Esophagus (tissue), 2 donors: ENCODE measurements around the gene HTR7. TPM values are rescaled to one million over a fixed set of nuclear protein-coding genes. Genes with fewer than 3 reads are reported as not detected.

Experiments used
- H3K27ac ChIP-seq, 2 donors: one replicate each; pipeline ENCODE4 v1.5.1; 2013; ENCODE audit warnings: low read depth in 2 of 2, mild to moderate bottlenecking in 2 of 2, inconsistent platforms in 1 of 2, low read length in 1 of 2, moderate library complexity in 1 of 2
- H3K27me3 ChIP-seq, 2 donors: one replicate each; pipeline ENCODE4 v1.6.1; 2013; ENCODE audit warnings: low read length in 2 of 2, control low read depth in 1 of 2, mild to moderate bottlenecking in 1 of 2; ENCODE audit not compliant: insufficient read depth in 2 of 2, control insufficient read depth in 1 of 2
- H3K36me3 ChIP-seq, 2 donors: one replicate each; pipeline ENCODE4 v1.6.1; 2013; ENCODE audit warnings: low read length in 1 of 2; ENCODE audit not compliant: control insufficient read depth in 2 of 2, insufficient read depth in 2 of 2
- H3K4me1 ChIP-seq, 2 donors: one replicate each; pipeline ENCODE4 v1.6.1; 2013; ENCODE audit warnings: low read length in 1 of 2; ENCODE audit not compliant: control insufficient read depth in 2 of 2, insufficient read depth in 2 of 2
- H3K4me3 ChIP-seq, 2 donors: one replicate each; pipeline ENCODE4 v1.5.1; 2013; ENCODE audit warnings: low read length in 2 of 2, mild to moderate bottlenecking in 2 of 2, low read depth in 1 of 2, moderate library complexity in 1 of 2
- H3K9me3 ChIP-seq, 2 donors: one replicate each; pipeline ENCODE4 v1.6.1; 2013; ENCODE audit warnings: mild to moderate bottlenecking in 2 of 2, low read depth in 1 of 2, low read length in 1 of 2, moderate library complexity in 1 of 2; ENCODE audit not compliant: control insufficient read depth in 2 of 2, insufficient read depth in 1 of 2
- WGBS, 2 donors: extraction: QIAGEN DNeasy Blood & Tissue Kit; methylation state at CpG; one replicate each; pipeline ENCODE4 v1.1.7; 2013; 5-methylcytosine and 5-hydroxymethylcytosine counted together
- polyA plus RNA-seq, 2 donors: library from polyadenylated mRNA; stranded (reverse); fragments of 200-250 nt; gene quantifications; one replicate each; pipeline ENCODE4 v1.2.3, GENCODE V29; 2013
- donor health status: healthy with polysubstance abuse.
- donor health status: Bipolar disorder and iron deficiency.

HTR7 gene
- polyA plus RNA-seq, 2 donors: 0.10 to 0.21 TPM

DNA sequence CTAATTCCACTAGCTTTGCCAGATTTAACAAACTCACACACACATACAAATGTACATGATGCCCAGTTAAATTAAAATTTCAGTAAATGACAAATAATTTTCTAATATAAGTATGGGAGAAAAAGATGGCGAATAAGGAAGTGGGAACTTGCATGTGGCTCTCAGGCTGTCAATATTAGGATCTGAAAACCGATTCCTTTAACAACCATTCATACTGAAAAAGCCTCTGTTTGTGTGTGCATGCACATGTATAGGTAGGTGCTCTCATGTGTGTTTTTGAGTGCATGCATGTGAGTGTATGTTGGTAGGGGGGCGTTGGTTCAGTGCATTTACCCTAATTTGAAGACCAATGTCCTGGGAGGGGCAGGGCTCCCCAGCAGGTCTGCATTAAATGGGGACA, 125.3 kb downstream of the HTR7 start:
- 77 to 86% methylated on average over 3 of the region's 3 CpGs for WGBS, 2 donors
- Histone ChIP-seq H3K27ac (no peak overlapping the region), H3K4me1 (no peaks in the 10 kb centered on the region), H3K9me3 (no peaks in the 10 kb centered on the region), H3K27me3 (no peaks in the 10 kb centered on the region), H3K4me3 (no peak overlapping the region), H3K36me3 (no peaks in the 10 kb centered on the region)

DNA sequence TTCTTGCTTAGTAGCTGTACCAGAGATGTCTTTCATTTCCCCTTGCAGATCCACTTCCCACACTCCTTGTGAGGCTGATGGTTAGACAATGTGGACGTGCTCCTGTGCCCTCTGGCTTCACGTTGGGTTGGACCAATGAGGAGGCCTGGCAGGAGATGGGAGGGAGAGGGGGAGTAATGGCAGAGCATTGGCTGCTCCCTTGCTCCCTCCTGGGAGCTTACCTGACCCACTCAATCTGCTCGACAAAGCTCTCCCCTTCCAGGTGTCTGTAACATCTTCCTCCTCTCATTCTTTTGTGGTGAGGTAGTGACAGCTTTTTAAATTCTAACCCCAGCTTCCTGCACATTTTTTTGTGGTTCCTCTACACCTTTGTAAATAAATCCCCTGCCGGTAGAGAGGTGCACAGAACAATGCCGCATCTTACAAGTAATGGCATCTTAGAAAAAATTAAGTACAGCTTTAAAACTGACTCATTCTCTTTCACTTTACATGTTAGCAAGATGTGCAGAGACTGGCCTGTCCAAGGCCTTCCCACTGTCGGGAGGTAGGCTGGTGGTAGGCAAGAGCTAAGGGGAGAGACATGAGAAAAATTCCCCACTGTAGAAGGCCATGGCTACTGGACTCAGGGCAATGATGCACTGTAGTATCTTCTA, 134.3 kb downstream of the HTR7 start:
- Histone ChIP-seq H3K4me3 (no peak overlapping the region), H3K27ac (no peak overlapping the region), H3K36me3 (no peaks in the 10 kb centered on the region), H3K27me3 (no peaks in the 10 kb centered on the region), H3K4me1 (no peaks in the 10 kb centered on the region), H3K9me3 (no peaks in the 10 kb centered on the region)
- 30% methylated on average over 6 of the region's 6 CpGs for WGBS, 2 donors

DNA sequence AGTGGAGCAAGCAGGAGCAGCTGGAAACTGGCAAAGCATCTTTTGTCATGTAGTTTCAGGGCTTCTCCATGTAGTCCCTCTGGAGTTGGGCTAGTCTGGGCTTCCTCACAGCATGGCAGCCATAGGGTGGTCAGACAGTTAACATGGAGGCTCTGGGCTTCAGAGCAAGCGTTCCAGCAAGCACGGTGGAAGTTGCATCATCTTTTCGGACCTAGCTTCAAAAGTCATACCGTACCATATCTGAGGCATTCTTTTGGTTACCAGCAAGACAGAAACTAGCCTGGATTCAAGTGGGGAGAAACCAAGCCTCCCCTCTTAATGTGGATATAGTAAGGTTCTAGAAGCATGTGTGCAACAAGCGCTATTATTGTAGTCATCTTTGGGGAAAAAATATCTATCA, 135.0 kb downstream of the HTR7 start:
- Histone ChIP-seq H3K36me3 (no peaks in the 10 kb centered on the region), H3K27me3 (no peaks in the 10 kb centered on the region), H3K4me1 (no peaks in the 10 kb centered on the region), H3K9me3 (no peaks in the 10 kb centered on the region), H3K4me3 (no peak overlapping the region), H3K27ac (no peak overlapping the region)
- 94 to 96% methylated on average over 5 of the region's 5 CpGs for WGBS, 2 donors

DNA sequence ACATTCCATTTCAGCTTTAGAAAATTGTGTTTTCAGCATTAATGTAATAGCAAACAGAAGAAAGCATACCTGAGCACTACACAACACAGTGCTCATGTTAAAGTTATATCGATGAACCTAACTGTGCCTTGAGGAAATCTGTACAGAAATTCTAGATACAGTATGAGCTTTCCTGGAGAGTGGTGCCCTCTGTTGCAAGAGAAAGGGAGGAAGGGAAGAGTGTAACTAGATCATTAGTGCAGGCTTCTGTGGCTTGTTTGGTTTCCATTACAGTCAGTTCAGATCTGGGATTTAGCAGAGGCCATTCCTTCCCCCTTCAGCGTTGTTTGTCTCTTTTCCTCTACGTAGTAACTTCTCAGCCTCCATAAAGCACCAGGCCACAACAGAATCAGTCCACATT, 139.7 kb downstream of the HTR7 start:
- Histone ChIP-seq H3K4me1 (no peaks in the 10 kb centered on the region), H3K27me3 (no peaks in the 10 kb centered on the region), H3K36me3 (no peaks in the 10 kb centered on the region), H3K27ac (no peak overlapping the region), H3K4me3 (no peak overlapping the region), H3K9me3 (no peaks in the 10 kb centered on the region)
- WGBS, 2 donors: 61 to 75% methylated on average over 3 of the region's 3 CpGs

DNA sequence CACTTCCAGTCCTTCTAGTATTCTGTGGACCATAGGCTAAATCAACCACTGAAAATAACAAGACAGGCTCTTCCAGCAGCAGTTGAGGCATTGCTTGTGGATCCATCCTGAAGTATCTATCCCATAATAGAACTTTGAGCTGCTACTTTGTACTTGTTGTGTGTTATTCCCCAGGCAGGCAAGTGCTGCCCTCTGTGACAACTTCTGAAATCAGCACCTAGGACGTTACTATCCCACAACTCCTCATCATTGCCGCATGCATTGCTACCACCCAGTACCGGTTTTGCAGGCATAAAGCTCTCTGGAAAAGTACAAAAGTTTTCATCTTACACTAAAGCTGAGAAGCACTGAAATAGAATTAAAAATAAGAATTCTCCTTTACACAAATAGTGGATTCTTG, 145.3 kb downstream of the HTR7 start:
- no peak overlapping the region for H3K4me3 ChIP-seq
- H3K9me3 ChIP-seq: no peaks in the 10 kb centered on the region
- no peaks in the 10 kb centered on the region for H3K36me3 ChIP-seq
- H3K4me1 ChIP-seq: no peaks in the 10 kb centered on the region
- no peak overlapping the region for H3K27ac ChIP-seq
- 53 to 80% methylated on average over 3 of the region's 3 CpGs for WGBS, 2 donors
- no peaks in the 10 kb centered on the region for H3K27me3 ChIP-seq

DNA sequence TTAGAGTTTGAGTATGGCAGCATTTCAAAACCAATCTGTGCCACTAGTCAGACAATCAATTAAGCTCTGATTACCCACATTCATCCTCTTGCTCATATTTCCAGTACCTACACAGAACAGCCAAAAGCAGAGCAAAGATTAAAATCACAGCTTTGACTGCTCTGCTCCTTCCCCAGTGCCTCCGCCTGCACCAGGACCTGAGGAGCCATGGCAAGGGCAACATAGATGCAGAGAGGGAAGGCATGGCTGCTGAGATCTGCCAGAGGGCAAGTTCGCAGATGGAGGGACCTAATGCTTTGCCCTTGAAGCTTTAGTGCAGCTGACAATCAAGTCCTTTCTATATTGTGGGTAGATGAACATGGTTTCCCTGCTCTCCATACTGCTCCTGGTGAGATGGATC, 148.1 kb downstream of the HTR7 start:
- 86 to 89% methylated on average over 2 of the region's 2 CpGs for WGBS, 2 donors
- no peak overlapping the region for H3K4me3 ChIP-seq
- no peaks in the 10 kb centered on the region for H3K4me1 ChIP-seq
- no peaks in the 10 kb centered on the region for H3K27me3 ChIP-seq
- H3K27ac ChIP-seq: no peak overlapping the region
- H3K9me3 ChIP-seq: no peaks in the 10 kb centered on the region
- no peaks in the 10 kb centered on the region for H3K36me3 ChIP-seq

DNA sequence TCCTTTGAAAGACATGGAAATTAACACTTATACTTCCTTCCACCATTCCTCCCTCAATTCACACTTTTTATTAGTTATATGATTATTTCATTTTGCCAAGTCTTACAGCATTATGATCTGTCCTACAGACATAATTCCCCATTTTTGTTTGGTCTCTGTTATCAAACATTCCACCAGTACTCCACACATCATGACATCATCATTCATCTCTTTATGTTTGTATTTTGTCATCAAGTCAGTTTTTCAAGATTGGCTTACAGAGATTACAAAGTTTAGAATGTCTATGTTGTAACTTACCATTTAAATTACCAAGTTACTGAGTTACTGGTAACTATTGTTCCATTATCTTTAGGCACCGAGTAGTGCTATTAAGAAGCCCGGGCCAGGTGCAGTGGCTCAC, 150.2 kb downstream of the HTR7 start:
- H3K27me3 ChIP-seq: no peaks in the 10 kb centered on the region
- H3K4me1 ChIP-seq: no peaks in the 10 kb centered on the region
- H3K27ac ChIP-seq: no peak overlapping the region
- H3K9me3 ChIP-seq: no peaks in the 10 kb centered on the region
- no peaks in the 10 kb centered on the region for H3K36me3 ChIP-seq
- WGBS, 2 donors: 64 to 81% methylated on average over 2 of the region's 2 CpGs
- H3K4me3 ChIP-seq: no peak overlapping the region

DNA sequence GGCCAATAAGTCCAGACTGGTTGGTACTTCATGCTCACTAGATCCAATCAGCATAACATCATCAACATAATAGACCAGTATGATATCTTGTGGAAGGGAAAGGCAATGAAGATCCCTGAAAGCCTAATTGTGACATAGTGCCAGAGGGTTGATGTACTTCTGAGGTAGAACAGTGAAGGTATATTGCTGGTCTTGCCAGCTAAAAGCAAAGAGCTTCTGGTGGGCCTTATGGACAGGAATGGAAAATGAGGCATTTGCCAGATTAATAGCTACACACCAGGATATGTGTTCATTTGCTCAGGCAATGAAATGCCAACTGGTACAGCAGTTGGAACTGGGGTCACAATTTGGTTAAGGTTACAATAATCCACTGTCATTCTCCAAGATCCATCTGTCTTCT, 156.4 kb downstream of the HTR7 start:
- Histone ChIP-seq H3K27ac (no peak overlapping the region), H3K4me1 (peaks cover 0 to 3% of the 10 kb centered on the region in 2 donors), H3K4me3 (no peak overlapping the region), H3K9me3 (no peaks in the 10 kb centered on the region), H3K36me3 (no peaks in the 10 kb centered on the region), H3K27me3 (no peaks in the 10 kb centered on the region)

DNA sequence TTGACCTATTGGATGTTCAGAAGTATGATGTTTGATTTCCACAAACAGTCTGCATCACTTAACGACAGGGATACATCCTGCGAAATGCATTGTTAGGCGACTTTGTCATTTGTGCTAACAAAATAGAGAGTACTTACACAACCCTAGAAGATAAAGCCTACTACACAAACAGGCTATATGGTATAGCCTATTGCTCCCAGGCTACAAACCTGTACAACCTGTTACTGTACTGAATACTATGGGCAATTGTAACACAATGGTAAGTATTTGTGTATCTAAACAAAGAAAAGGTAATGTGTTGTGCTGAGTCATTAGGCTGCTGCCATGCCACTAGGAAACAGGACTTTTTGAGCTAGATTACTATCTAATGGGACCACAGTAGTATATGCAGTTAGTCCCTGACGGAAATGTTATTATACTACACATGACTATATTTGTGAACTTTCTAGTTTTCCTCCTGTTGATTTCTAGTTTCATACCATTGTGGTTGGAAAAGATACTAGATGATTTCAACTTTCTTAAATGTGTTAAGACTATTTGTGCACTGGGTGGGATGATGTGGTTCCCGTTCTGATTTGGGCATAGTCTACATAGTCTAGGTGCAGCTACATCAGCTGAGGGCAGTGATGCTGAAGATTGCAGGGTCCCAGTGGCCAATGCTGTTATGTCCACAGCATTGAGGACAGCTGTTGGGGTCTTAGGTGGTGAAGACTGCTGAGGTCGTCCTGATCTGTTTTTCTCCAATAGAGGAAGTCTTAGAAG, 161.7 kb downstream of the HTR7 start:
- Histone ChIP-seq H3K27ac (no peak overlapping the region), H3K4me3 (no peak overlapping the region), H3K27me3 (no peaks in the 10 kb centered on the region), H3K36me3 (no peaks in the 10 kb centered on the region), H3K4me1 (peaks cover 0 to 4% of the 10 kb centered on the region in 2 donors), H3K9me3 (no peaks in the 10 kb centered on the region)
- 70 to 75% methylated on average over 6 of the region's 6 CpGs for WGBS, 2 donors
